ENCODE measurements around the gene CRHR1.

The CRHR1 gene

DNA sequence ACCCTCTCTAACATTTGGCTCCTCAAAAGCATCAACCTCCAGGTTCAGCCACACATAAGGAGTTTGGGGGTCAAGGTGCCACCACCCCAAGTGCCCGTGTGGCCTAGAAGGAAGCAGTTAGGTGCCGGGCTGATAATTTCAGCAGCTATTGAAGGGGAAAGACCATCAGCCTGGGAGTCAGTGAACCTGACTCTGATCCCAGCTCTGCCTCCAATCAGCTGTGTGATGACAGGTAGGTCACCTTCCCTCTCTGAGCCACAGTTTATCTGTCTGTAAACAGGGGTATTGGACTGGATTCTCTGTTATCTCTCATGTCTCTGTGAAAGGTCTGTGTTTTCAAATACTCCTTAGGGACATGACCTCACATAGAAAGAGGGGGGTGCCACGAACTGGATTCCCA, 3.9 kb downstream of the CRHR1 start:
- no peak for DNase-seq (ENCODE audit: low read depth in 2 of 2)

GRCh38 chr17:45789874-45790273, 5.8 kb downstream of the CRHR1 start:
- DNase-seq (ENCODE audit: low read depth in 2 of 2): no peak

GRCh38 chr17:45790296-45790922, 6.3 kb downstream of the CRHR1 start:
- no peak for DNase-seq (ENCODE audit: low read depth in 2 of 2)

DNA sequence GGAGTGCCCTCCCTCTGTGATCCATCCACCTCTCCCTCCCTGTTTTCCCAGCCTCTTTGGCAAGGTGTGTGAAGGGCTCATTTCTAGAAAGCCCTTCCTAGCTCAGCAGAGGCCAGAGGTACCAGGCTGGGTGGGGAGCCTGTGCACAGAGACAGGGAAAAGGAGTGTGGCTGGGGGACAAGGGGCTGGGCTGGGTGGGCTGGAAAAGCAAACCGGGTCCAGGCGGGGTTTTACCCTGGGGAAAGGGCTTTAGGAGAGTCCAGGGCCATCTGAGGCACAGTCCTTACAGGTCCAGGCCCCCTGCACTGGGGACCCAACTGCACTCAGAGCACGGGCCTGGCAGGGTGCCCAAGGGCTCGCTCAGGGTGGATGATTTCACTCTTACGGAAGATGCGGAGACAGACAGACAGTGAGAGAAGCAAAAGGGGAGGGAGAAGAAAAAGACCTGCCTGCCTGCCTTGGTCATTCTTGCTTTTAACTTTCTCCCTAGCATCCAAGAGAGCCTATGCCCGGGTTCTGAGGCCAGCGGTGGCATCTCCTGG, 7.0 kb downstream of the CRHR1 start:
- DNase-seq (ENCODE audit: low read depth in 2 of 2): no peak

DNA sequence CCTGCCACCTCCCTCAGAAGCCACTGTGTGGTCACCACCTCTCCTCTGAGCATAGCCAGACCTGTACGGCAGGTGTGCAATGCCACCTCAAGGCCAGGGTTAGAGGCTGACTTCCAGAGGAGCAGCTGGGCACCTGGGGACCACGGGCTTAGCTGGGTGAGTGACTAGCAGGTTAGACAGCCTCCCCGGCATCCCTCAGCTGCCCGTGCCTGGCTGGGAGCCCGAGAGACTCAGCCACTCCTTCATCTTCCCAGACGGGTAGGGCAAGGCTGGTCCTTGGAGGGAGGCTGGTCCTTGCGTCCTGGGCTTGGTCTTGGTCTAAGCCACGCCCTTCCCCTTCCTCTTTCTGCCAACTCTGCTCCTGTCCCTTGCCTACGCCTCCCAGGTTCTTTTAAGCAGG, 7.8 kb downstream of the CRHR1 start:
- DNase-seq (ENCODE audit: low read depth in 2 of 2): no peak

- no peak for DNase-seq (ENCODE audit: low read depth in 2 of 2)
Observed at GRCh38 chr17:45792437-45792836, 8.3 kb downstream of the CRHR1 start.

GRCh38 chr17:45792995-45793755, 9.1 kb downstream of the CRHR1 start:
- DNase-seq (ENCODE audit: low read depth in 2 of 2): no peak

DNA sequence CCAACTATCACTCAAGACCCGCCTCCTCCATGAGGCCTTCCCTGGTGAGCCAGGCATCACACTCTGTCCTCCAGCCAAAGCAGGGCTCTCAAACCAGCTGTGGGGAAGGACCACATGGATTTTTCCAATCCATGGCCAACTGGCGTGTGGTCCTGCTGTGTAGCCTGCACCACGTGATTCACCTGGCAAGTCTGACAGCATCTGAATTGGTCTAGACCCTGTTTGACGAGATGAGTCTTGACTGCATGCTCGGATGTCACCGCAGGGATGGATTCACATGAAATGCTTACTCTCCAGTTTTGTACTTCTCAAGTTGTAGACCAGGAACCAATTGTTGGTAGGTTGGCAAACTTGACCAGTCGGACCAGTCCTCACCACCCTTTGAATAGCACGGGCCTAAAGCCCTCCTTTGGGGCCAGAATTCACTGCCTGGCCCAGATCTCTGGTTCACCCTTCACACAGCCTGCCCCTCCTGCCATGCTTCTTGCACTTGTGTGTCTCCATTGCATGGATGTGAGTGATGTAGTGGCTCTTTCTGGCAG, 9.9 kb downstream of the CRHR1 start:
- no peak for DNase-seq (ENCODE audit: low read depth in 2 of 2)

DNA sequence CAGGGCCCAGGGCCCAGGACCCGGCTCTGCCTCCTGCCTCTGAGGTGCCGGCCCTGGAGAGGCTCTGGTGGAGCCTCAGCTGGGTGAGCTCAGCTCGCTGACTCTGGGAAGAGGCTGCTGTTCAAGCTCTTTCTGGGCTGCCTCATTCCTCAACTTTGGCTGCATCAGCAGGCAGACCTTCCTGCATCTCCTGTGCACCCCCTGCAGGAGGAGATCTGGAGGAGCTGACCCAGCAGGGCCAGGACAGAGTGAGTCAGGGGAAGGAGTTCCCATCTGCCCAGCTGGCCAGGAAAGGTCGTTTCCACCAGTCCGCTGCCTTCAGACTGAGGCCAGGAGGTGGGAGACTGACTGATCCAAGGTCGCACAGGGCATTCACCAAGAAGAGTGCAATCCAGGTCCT, 10.7 kb downstream of the CRHR1 start:
- no peak for DNase-seq (ENCODE audit: low read depth in 2 of 2)

GRCh38 chr17:45800816-45801215, 16.7 kb downstream of the CRHR1 start:
- no peak for DNase-seq (ENCODE audit: low read depth in 2 of 2)

DNA sequence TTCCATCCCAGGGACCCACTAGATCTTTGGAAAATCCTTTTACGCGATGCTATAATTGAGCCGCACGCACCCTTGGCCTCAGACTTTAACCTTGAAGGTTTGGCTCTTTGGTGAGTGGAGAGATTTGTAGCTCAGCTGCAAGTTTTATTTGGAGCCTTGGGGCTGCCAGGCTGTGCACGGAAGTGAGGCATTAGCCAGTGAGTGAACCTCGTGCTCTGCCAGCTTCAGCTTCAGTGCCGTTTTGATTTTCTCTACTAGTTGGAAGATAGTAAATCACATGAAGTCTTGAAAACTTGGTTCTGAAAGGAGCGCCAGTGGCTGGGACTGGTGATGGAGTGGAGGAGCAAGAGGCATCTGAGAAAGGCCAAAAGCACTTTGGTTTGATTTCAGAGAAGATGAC, 17.3 kb downstream of the CRHR1 start:
- no peak for DNase-seq (ENCODE audit: low read depth in 2 of 2)

DNA sequence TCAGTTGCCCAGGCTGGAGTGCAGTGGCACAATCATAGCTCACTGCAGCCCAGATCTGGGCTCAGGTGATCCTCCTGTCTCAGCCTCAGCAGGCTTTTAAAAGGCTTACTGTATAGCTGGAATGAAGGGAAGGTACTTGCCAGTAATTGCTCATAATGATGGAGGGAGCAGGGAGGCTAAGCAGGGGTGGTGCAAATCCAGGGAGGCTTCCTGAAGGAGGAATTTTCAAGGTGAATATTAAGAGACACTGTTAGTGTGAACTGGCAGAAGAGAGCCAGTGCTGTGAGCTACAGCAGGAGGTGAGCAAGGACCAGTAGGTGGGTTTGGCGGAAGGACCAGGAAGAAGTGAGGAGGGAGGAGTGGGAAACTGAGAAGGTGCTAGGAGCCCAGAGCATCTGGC, 24.7 kb downstream of the CRHR1 start:
- DNase-seq (ENCODE audit: low read depth in 2 of 2): no peak

- no peak for DNase-seq (ENCODE audit: low read depth in 2 of 2)
Observed at GRCh38 chr17:45809499-45809898, 25.4 kb downstream of the CRHR1 start.

DNA sequence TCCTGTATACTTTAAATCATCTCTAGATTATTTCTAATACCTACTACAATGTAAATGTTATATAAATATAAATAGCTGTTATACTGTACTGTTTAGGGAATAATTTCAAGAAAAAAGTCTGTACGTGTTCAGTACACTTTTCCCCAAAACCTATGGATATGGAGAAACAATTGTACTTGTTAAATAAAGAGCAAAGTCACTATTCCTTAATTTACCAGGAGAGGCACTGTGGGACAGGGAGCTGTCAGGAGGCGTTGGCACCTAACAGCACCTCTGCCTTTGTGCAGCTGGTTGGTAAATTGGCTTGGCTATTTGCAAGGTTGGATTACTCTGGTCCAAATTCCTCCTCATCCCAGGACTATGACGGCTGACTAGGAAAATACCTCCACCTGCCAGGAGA, 28.0 kb downstream of the CRHR1 start:
- no peak for DNase-seq (ENCODE audit: low read depth in 2 of 2)

- DNase-seq (ENCODE audit: low read depth in 2 of 2): no peak
Observed at GRCh38 chr17:45813048-45813725, 29.1 kb downstream of the CRHR1 start.

- DNase-seq (ENCODE audit: low read depth in 2 of 2): no peak
Observed at GRCh38 chr17:45814622-45815606, 30.8 kb downstream of the CRHR1 start.

DNA sequence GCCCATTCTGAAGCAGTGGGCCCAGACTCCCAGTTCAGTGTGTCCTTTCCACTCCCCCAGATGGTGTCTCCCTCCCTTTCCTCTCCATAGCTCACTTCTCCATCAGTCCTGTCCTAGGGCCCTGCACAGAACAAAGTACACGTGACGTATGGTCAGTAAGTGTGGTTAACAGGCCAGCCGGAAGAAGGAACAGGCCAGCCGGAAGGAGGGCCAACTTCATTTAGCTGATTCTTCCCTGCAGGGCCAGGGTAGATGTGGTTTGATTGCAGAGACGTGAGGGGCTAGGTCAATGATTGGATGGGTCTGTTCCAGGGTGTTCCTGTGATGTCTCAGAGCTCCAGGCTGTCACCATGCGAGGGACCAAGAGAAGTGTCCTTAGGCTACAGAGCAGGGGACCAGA, 31.6 kb downstream of the CRHR1 start:
- DNase-seq (ENCODE audit: low read depth in 2 of 2): no peak

DNA sequence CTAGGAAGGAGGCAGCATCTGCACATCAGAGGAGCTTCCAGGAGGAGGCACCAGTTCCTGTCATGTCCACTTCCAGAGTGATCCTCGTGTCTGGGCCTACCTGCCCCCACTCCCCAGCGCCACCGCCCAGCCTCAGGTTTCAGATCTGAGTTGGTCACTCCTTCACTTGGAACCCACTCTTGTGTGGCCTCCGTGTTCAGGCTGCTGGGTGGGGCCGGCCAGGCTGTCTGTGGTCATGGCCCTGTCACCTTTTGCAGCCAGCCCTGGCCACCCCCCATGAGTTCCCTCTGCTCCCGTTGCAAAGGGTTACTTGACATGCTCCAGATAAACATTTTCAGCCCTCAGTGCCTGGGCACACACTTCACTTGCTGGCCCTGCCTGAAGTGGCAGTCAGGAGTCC, 33.9 kb downstream of the CRHR1 start:
- no peak for DNase-seq (ENCODE audit: low read depth in 2 of 2)

GRCh38 chr17:45818699-45819098, 34.6 kb downstream of the CRHR1 start:
- no peak for DNase-seq (ENCODE audit: low read depth in 2 of 2)

DNA sequence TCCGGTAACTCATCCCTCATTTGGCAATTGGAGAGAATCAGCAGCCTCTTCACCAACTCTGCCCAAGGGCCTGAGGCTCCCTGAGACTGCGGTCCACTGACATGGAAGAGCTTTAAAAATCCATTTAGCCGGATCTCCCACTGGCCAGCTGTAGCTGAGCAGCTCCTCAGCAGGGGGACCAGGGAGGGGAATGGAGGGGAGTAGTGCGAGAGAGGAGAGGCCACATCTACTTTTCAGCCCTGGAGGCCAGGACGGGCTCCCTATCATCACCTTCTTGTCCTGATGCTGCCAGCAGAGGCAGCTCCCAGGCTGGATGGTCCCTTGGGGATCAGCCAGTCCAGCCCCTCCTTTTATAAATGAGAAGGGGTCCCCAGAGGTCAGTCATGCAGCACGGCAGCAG, 35.5 kb downstream of the CRHR1 start:
- no peak for DNase-seq (ENCODE audit: low read depth in 2 of 2)

DNA sequence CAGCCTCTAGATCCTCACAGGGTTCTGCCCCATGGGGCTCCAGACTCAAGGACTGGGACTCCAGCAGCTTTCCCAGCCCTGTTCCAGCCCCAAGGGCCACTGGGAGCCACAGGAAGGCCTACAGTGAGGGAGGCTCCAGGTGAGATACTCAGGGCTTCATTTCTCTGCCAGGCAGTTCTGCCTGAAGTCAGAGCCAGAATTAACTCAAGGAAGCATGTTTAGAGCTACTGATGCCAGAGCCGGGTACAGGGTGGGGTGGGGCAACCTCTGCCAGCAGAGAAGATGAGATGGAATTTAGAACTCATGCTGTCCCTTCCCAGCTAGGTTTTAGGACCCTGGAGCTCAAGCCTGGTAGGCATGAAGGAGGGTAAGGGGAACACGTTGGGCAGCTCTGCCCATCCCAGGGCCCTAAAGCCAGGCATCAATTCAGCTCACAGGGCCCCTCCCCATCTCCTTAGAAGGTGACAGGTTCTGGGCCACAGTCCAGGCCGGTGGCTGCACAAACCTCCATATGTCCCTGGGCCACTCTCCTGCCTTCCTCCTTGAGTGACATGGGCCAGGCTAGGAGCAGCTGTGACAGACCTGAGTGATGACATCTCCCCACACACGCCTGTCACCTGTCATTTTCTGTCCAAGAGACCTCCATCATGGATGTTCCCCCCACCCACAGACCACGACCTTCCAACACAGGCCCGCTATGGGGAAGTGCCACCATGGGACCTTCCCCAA, 36.1 kb downstream of the CRHR1 start:
- no peak for DNase-seq (ENCODE audit: low read depth in 2 of 2)
